ENCODE results near the gene SH3PXD2A.

SH3PXD2A gene

DNA sequence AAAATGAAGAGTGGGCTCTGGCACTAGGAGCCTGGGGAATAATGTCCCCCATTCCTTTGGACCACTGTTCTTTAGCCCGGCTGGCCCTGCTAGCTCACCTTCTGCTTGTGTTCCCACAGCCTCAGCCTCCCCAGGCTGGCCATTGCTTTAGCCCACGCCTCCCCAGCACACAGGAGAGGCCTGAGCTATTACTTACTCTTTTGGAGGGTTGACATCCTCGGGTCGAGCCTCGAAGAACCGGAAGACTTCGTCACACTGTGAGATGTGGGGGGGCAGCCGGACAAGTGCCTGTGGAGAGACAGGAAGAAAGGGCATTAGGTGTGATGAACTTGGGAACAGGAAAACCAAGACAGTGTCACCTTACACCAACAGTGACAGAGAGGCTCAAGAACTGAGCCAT is 131.3 kb downstream of the SH3PXD2A start:
- no peak for DNase-seq (ENCODE audit: low spot score)

DNA sequence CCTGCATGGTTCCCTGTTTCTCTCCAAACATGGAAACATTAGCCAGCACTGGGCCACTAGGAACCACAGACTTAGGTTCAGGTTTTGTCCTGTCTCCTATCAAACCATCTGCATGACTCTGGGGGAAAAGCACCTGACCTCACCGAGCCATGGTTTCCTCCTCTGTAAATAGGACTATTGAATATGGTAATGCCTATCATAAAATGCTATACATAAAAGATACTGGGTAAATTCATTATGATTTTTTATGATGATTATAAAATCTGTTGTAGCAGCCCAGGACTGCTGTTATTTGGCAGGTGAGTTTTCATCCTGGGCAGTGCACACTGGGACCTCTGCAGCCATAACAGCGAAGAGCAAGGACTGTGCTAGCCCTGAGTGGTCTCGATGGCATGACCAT is 131.8 kb downstream of the SH3PXD2A start:
- DNase-seq (ENCODE audit: low spot score), result no peak

DNA sequence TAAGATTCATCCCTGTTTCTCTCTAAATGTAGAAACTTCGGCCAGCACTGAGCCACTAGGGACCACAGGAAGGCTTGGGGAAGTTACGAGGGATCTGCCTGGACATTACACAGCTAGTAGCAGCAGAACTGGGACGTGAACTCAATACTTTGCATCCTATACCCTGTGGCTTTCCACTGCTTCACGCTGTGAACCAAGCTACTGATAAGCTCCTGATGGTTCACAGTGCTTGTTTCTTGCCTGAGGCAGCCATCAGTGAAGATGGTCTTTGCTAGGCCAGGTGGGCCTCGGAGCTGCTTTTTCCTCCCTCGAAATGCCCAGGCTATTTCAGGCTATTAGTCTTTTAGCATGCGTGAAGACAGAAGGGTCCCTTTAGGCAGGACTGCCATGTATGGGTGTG is 132.7 kb downstream of the SH3PXD2A start:
- DNase-seq (ENCODE audit: low spot score), result no peak

DNA sequence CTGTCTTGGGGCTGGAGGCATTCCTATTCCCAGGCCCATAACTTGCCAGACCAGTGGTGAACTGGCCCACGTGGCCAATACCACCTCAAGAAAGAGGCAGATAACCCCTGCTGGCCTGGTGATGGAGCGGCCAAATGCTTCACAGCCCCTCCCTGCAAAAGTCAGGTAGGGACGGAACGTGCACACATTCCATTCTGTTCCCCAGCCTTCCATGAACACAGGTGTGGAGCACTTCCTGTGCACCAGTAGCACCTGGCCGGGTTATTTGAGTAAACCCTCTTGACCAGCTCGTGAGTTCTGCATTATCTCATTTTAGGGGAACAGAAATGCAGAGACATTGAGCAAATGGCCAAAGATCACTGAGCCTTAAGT is 134.4 kb downstream of the SH3PXD2A start:
- no peak for DNase-seq (ENCODE audit: low spot score)

DNA sequence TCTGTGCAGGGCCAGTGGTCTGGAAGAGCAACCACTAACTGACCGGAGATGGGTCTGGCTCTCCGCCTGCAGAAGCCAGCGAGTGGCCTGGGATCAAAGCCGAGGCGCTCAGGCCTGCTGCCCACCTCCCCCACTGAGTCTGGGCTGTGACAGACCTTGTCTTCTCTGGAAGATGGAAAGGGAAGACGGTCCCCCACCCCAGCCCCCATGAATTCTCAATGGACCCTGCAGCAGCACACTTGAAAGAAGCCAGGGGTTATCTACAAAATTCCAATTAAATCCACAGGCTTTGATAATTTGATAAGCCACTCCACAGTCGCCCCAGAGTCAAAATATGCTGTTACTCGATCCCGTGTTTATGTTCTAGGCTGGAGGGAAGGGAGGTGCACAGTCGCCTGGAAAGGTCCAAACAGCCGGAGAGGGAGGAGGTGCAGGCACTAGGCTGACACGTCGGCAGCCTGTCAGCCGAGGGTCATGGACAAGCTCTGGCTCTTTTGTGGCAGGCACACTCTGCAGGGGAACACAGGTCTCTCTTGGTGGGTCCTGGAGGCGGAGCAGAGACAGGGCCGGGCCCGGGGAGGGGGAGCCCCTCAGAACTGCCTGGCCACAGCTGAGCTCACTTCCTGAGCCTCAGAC is 134.9 kb downstream of the SH3PXD2A start:
- DNase-seq (ENCODE audit: low spot score), result no peak

DNA sequence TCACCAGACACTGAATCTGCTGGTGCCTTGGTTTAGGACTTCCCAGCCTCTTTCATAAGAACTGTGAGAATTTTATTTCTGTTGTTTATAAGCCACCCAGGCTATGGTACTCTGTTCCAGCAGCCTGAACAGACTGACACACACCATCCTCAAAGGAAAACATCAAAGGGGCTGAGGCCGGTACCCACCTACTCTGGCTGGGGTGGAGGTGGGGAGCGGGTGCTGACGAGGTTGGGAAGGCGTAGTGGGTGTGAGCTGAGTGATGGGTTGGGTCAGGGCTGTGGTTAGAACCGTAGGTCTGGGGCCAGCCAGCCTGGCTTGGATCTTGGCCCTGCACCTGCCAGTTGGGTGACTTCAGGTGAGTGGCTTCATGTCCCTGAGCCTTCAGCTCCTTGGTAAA is 136.3 kb downstream of the SH3PXD2A start:
- DNase-seq (ENCODE audit: low spot score), result no peak

DNA sequence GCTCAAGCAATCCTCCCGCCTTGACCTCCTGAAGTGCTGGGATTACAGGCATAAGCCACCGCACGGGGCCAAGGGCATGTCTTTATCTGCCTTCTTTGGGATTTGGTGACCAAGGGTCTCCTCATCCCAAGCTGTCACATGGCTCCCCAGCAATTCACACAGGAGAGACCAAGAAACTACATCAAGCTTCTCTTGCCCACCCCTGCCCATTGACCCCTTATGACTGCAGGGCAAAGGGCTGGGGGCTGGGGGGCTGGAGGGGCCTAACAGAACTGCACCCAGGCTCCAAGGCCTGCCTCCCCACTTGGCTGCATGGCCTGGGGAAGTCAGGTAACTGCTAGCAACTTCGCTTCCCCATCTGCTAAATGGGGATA is 137.1 kb downstream of the SH3PXD2A start:
- DNase-seq (ENCODE audit: low spot score), result no peak

DNA sequence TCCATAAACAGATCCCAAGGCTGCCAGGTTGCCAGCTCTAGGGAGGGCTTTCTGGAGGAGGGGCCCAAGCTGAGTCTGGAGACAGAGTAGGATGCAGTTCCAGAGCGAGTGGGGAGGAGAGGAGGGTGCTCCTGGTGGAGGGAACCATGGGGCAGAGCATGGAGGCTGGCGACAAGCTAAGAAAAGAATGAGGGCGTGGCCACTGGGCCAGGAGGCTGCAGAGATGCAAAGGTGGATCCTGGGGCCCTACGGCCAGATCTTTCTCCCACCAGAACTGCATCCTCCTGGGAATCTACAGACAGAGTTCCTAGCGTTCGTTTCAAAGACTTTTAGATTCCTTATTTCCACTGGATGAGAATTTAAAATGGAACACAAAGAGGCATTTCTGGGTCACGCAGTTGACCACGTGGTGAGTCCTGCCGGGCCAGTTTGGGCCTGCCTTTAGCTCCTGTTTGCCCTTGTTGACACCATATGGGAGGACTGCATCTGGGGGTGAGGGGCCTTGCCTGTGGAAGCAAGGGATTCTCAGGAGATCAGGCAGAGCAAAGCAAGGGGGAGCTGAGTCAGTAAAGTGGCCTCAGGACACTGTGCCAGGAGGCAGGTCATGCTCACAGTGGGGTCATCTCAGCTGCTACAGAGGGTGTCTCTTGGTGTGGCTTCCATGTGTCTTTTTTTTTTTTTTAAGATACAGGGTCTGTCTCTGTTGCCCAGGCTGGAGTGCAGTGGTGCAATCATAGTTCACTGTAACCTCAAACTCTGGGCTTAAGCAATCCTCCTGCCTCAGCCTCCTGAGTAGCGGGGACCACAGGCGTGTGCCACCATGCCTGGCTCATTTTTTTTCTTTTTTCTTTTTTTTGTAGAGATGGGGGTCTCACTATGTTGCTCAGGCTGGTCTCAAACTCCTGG is 137.8 kb downstream of the SH3PXD2A start:
- no peak for DNase-seq (ENCODE audit: low spot score)

DNA sequence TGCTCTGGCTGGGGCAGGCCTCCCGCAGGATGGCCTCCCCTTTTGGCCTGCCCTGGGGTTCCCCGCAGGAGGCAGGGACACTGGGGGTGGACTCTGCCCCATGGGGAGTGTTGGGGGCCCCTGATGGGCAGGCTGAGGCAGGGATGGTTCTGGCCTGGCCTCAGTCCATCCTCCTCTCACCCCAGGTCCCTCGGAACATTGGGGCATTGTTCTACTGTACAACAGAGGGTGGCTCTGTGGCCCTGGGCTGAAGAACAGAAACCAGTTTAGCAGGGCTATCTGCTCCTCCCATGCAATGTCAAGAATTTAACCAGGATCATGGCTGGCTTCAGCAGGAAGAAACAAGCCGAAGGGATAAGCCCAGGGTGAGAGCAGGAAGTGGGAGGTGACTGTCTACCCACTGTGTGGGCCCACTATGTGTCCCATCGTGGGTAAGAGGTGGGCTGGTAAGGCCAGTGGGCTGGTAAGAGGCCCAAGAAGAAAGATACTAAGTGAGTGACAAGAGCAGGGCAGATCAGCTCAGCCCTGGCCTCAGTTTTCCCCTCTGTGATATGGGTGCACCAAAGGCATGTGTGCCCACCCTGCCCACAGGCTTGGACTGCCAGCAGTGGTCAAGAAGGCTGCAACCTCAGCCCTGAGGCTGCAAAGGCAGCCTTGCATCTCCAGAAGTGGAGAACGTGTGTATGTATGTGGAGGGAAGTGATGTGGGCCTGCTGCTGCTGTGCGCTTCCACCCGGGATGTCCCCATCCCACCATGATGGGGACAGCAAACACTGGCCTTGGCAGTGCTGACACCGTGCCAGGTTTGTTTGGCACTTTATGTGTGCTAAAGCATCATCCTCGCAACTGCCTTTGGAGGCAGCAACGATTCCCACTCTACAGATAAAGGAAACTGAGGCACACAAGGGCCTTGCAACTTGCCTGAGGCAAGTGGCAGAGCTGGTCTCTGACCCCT is 138.9 kb downstream of the SH3PXD2A start:
- DNase-seq (ENCODE audit: low spot score), result no peak

DNA sequence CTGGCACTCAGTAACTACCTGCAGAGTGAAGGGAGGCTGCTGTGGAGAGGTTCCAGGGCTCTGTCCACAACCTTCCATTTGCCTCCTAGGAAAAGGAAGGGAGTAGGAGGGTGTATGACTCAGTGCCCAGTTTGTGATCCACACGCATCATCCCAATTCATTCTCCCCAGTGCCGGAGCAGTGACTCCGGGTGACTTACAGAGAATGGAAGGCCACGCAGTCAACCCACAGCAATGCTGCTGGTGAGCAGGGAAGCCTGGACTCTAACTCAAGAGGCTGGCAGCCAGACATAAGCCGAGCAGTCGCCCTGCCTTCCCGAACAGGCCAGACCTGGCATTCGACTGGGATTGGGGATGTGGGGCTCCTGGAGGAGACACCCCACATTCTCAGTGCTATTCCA is 139.9 kb downstream of the SH3PXD2A start:
- DNase-seq (ENCODE audit: low spot score), result no peak

DNA sequence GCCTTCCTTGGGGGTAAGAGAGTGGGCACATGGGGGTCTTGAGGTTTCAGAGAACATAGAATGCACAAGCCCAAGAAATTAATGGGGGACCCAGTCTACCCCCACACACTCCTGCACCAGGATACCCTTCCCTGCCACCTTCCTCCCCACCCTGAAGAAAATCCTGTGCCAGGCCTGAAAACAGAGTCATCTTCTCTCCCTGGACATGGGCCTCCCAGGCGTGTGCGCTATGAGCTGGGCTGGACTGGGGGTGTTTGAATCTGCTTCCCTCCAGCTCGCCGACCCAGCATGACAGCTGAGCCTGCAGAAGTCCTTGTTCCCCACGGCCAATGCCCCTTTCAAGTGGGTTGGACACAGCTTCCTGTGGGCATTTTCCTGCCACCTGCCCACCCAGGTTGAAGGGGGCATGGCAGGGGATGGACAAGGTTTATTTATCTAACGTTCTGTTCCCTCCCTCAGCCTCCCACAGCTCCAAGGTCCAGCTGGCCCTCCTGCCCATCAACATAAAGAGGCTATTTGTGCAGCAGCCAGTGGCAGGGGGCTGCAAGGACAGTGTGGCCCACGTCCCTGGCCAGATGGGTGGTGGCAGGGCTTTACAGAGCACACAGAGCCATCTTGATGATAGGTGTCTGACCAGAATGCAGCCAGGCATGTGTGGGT is 141.0 kb downstream of the SH3PXD2A start:
- DNase-seq (ENCODE audit: low spot score), result no peak

DNA sequence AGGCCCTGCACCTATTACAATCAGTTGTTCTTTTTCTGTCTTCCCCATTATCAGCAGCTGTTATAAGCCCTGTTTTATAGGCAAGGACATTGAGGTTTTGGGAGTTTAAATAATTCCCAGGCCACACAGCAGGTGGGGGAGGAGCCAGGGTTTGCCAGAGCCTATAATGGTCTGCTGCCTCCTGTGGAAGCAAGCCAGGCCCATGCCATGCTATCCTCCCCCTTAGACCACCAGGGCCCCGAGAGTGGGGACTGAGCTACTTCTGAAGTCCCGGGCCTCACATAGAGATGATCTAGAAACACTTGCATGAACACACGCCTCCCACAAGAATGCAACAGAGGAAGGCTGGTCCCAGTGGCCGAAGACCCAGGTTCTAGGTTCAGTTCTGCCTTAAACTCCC is 141.7 kb downstream of the SH3PXD2A start:
- DNase-seq (ENCODE audit: low spot score), result no peak

DNA sequence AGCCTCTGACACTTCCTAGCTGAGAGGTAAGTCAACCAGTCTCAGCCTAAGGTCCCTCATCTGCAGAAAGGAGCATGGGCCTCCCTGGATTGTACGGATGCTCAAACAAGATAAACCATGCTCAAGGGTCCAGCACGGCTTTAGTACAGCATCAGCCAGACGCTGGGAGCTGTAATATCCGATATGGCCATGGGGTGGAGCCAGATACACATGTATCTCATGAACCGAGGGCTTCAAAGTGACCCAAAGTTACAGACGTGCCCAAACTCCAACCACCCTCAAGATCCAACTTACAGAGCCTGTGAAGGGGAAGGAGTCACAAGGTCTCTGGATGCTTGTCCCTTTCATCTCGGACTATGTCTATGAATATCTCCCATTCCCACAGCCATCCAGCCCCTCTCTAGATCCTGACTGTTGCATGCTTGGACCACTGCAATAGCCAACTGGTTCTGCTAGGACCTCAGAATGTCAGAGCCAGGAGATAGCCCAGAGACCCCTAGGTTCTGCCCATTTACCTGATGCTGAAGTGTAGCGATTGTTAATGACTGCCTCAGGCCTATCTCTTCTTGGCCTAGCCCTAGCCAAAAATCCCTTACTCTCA is 142.4 kb downstream of the SH3PXD2A start:
- DNase-seq (ENCODE audit: low spot score), result peak; percentile 71

DNA sequence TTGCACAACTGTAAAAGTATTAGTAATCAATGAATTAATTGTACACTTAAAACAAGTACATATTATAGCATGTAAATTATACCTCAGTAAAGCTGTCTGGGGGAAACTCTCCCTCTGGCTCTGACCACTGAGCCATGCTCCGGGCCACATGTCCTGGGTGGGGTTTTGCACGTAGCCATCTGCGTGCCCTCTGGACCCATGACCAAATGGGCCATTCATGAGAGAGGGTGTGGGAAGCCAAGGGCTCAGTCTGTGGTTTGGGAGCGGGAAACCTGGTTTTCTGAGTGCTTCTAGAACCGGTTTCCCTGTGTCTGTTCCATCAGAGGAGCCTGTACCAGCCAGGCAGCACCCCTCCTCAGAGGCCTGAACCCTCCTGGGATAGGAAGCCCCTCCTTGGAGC is 143.2 kb downstream of the SH3PXD2A start:
- no peak for DNase-seq (ENCODE audit: low spot score)

DNA sequence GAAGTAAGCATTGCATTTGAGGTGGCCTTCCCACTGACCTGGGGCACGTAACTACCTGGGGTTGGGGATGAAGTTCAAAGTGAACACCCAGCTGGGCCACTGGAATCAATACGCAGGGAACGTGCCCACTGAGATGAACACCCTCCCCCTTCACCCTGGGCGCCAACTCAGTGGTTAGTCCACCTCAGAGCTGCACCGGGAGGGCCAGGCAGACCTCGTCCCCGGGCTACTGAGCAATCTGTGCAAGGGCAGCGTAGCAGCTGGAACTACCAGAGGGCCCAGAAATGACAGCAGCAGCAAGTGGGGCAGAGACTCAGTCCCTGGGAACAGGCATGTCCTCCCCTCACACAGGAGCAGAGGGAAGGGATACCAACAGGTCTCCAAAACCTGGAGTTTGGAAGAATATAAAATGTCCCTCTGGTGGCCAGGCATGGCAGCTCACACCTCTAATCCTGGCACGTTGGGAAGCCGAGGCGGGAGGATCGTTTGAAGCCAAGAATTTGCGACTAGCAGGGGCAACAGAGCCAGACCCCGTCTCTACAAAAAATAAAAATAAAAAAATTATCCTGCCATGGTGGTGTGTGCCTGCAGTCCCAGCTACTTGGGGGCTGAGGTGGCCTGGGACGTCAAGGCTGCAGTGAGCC is 143.9 kb downstream of the SH3PXD2A start:
- DNase-seq (ENCODE audit: low spot score), result no peak

DNA sequence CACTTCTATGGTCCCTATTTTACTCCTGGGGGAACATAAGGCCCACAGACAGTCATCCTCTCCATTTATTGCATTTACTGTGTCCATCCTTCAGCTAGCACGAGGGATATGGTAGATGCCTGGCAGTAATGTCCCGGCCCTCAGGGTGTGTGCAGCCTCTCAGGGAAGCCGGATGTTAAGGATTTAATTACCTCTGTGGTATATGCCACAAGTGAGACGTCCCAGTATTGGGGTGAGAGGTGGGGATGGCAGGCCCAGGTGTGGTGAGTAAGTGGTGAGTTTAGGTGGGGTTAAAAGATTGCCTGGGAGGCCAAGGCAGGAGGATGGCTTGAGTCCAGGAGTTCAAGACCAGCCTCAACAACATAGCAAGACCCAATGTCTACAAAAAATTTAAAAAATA is 144.9 kb downstream of the SH3PXD2A start:
- DNase-seq (ENCODE audit: low spot score), result no peak

DNA sequence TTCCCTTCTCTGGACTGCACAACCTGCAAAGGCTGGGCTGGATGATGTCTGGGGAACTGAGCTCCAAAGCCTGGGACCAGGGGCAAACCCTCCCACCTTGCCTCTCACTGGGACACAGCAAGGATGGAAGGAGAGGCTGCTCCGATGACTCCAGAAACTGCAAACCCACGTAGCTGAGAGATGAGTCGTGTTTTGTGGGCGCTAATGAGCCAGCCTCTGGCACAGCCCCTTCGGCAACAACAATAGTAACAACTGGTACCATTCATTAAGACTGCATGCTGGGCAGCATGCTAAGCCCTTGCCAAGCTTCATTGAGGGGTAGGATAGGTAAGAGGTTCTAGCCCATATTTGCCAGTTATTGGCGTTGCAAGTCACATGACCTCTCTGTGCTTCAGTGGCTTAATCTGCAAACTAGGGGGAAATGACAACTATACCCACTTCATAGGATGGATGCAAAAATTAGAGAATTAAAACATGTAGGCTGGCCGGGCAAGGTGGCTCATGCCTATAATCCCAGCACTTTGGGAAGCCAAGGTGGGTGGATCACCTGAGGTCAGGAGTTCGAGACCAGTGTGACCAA is 145.9 kb downstream of the SH3PXD2A start:
- no peak for DNase-seq (ENCODE audit: low spot score)

DNA sequence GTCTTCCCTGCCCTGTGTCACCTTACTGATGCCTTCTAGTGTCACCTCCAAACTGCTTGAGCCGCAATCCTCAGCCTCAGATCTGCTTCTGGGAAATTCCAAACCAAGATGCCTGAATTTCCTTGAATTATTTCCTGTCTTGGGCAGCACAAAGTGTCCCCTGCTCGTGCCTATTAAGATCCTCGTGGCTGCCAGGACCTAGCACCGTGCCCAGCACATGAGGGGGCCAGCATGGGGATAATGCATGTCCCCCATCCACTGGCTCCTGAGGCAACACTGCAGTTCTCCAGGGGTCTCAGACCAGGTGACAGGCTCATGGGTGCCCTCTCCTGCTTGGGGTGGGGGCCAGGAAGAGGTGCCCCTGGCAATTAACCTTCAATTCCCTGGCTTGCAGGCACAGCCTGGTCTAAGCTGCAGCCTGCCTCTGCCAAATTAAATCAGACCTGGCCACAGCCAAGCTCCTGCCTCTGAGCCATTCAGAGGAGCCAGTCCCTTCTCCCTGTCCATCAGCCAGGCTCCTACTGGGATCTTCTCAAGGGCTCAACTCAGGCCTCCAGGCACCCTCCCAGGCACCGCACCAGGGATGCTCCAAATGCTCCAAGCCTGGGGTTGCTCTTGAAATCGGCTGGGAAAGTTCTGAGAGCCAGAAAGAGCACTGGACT is 146.6 kb downstream of the SH3PXD2A start:
- no peak for DNase-seq (ENCODE audit: low spot score)

DNA sequence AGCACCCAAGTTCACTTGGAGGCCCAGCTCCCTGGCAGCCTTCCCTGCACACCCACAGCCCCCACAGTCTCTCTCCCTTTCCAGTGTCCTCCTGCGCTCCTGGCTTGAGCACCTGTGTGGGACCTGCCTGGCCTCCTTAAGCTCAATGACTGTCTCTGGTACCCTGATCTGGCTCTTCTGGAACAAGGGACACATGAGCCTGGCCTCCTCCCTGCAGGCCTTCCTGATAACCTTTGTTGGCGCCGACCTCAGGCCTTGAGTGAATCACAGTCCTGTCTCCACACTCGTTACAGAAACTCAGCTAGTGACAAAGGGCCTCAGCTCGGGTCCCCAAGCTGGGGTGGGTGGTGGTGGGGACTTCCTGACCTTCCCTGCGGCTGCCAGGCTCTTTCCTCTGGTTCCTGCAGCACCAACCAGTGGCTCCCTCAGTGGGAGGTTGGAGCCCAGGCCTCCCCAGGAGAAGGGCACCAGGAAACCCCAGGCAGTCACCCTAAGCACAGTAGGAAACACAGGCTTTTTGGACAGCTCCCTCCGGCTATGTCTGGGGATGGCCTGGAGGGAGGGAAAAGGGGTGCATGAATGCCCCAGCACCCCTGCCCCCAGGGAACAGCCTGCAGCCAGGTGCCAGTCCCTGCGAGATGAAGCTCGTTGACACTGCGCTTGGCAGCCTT is 147.3 kb downstream of the SH3PXD2A start:
- DNase-seq (ENCODE audit: low spot score), result no peak

DNA sequence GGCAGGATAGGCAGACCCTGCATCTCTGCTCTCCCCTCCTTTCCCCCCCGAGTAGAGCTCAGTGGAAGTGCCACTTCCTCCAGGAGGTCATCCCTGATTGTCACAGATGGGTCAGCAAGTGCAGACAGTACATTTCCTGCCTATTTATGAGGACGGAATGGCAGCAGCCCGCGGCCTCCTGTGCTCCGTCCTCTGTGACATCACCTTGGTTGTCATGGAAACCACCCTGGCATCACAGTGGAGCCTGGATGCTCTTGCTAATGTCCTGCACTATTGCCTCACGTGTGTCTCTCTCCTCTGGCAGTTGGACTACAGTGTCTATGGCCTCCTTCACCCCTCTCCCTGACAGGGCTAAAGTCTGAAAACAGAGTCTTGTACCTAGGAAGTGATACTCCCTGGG is 148.6 kb downstream of the SH3PXD2A start:
- DNase-seq (ENCODE audit: low spot score), result no peak
